OCI-LY1 (cell line): ENCODE measurements around the gene RIOK3.
A peak's percentile ranks its signal among the peaks of the same experiment; 100 is the strongest.

ENCODE experiments used
- EZH2 ChIP-seq: fragments of 200-600 bp; sonication (generic), shearing (Covaris generic); IDR thresholded peaks from 2 replicates; pipeline ENCODE4 v1.8.0; 2017; ENCODE audit warnings: borderline replicate concordance, mixed run types, mild to moderate bottlenecking, antibody characterized with exemption, low read length, moderate library complexity, mixed read lengths
- TF ChIP-seq, protein P1 (sequence below): fragments of 200-600 bp; sonication (generic), shearing (Covaris generic); IDR thresholded peaks from 2 replicates; pipeline ENCODE4 v1.5.1; 2017; ENCODE audit warnings: mild to moderate bottlenecking, antibody characterized with exemption, low read length, moderate library complexity, mixed read lengths

- TF ChIP-seq EZH2, result no peak
- TF ChIP-seq, protein P1, sequence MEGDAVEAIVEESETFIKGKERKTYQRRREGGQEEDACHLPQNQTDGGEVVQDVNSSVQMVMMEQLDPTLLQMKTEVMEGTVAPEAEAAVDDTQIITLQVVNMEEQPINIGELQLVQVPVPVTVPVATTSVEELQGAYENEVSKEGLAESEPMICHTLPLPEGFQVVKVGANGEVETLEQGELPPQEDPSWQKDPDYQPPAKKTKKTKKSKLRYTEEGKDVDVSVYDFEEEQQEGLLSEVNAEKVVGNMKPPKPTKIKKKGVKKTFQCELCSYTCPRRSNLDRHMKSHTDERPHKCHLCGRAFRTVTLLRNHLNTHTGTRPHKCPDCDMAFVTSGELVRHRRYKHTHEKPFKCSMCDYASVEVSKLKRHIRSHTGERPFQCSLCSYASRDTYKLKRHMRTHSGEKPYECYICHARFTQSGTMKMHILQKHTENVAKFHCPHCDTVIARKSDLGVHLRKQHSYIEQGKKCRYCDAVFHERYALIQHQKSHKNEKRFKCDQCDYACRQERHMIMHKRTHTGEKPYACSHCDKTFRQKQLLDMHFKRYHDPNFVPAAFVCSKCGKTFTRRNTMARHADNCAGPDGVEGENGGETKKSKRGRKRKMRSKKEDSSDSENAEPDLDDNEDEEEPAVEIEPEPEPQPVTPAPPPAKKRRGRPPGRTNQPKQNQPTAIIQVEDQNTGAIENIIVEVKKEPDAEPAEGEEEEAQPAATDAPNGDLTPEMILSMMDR, result peak; percentile 36; the same call in 1 of the 2 replicates
These were observed 50.2 kb downstream of the RIOK3 start, which contains the start of gene RMC1 for GRCh38 chr18:23503038-23503962.
